MM.1S (cell line): ENCODE data around the gene ABCC6.
"Not testable (repeated sequence)": the region's sequence is repeated elsewhere in the genome, so short reads cannot be mapped to it uniquely, and the experiment has no call there.

Experiments
- DNase-seq: peaks from one replicate; pipeline ENCODE4 v3.0.0-alpha.2; 2015
- H2AFZ ChIP-seq: fragments of 300-600 bp; sonication (generic); 2 replicates; pipeline ENCODE4 v1.6.0; 2016; ENCODE audit warnings: antibody characterized with exemption, low read length
- H3F3A ChIP-seq: fragments of 300-600 bp; sonication (generic); 2 replicates; pipeline ENCODE4 v1.6.1; 2016; ENCODE audit warnings: mild to moderate bottlenecking, antibody characterized with exemption, low read length, moderate library complexity, mixed read lengths; ENCODE audit not compliant: insufficient read depth
- H3K27ac ChIP-seq: fragments of 300-600 bp; sonication (generic); 2 replicates; pipeline ENCODE4 v1.5.1; 2016; ENCODE audit warnings: mild to moderate bottlenecking, low read length
- H3K27me3 ChIP-seq: fragments of 300-600 bp; sonication (generic); replicated peaks from 2 replicates; pipeline ENCODE4 v1.6.0; 2016; ENCODE audit warnings: low read length; ENCODE audit not compliant: insufficient read depth
- H3K36me3 ChIP-seq: fragments of 300-600 bp; sonication (generic); replicated peaks from 2 replicates; pipeline ENCODE4 v1.6.1; 2016; ENCODE audit warnings: mild to moderate bottlenecking, low read length, mixed read lengths; ENCODE audit not compliant: insufficient read depth
- H3K4me1 ChIP-seq: fragments of 300-600 bp; sonication (generic); 2 replicates; pipeline ENCODE4 v1.6.1; 2016; ENCODE audit warnings: low read length, mixed read lengths
- H3K4me2 ChIP-seq: fragments of 300-600 bp; sonication (generic); 2 replicates; pipeline ENCODE4 v1.6.0; 2016; ENCODE audit warnings: low read depth, low read length
- H3K4me3 ChIP-seq: fragments of 300-600 bp; sonication (generic); 2 replicates; pipeline ENCODE4 v1.5.1; 2016; ENCODE audit warnings: low read length, mixed read lengths
- H3K79me2 ChIP-seq: fragments of 300-600 bp; sonication (generic); 2 replicates; pipeline ENCODE4 v1.6.1; 2016; ENCODE audit warnings: mixed run types, low read length, mixed read lengths
- H3K9ac ChIP-seq: fragments of 300-600 bp; sonication (generic); 2 replicates; pipeline ENCODE4 v1.6.1; 2016; ENCODE audit warnings: low read length, mixed read lengths
- H3K9me2 ChIP-seq: fragments of 300-600 bp; sonication (generic); replicated peaks from 2 replicates; pipeline ENCODE4 v1.6.1; 2016; ENCODE audit warnings: mild to moderate bottlenecking, low read length, mixed read lengths; ENCODE audit not compliant: insufficient read depth
- H3K9me3 ChIP-seq: fragments of 300-600 bp; sonication (generic); replicated peaks from 2 replicates; pipeline ENCODE4 v1.6.1; 2016; ENCODE audit warnings: mild to moderate bottlenecking, low read length, mixed read lengths; ENCODE audit not compliant: insufficient read depth
- H4K20me1 ChIP-seq: fragments of 300-600 bp; sonication (generic); 2 replicates; pipeline ENCODE4 v1.6.1; 2016; ENCODE audit warnings: mild to moderate bottlenecking, low read length, moderate library complexity, mixed read lengths; ENCODE audit not compliant: insufficient read depth

Gene ABCC6

GRCh38 chr16:16220449-16220848, 2.8 kb downstream of the ABCC6 start:
- H3K4me2 ChIP-seq, H3K79me2 ChIP-seq, H4K20me1 ChIP-seq, H3K27ac ChIP-seq, H3K27me3 ChIP-seq, H3K4me1 ChIP-seq, DNase-seq, H3K4me3 ChIP-seq, H3K9me3 ChIP-seq, H3K9ac ChIP-seq, H2AFZ ChIP-seq, H3K36me3 ChIP-seq, H3K9me2 ChIP-seq, H3F3A ChIP-seq: not testable (repeated sequence)

DNA sequence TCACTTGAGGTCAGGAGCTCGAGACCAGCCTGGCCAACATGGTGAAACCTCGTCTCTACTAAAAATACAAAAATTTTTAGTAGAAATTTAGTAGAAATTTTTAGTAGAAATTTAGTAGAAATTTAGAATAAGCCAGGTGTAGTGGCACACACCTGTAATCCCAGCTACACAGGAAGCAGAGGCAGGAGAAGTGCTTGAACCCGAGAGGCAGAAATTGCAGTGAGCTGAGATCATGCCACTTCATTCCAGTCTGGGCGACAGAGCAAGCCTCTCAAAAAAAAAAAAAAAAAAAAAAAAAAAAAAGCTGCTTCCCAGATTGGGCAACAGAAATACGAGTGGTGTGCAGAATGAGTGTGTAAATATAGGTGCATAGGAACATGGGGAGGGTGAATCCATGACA, 4.5 kb downstream of the ABCC6 start:
- DNase-seq, H2AFZ ChIP-seq: not testable (repeated sequence)

DNA sequence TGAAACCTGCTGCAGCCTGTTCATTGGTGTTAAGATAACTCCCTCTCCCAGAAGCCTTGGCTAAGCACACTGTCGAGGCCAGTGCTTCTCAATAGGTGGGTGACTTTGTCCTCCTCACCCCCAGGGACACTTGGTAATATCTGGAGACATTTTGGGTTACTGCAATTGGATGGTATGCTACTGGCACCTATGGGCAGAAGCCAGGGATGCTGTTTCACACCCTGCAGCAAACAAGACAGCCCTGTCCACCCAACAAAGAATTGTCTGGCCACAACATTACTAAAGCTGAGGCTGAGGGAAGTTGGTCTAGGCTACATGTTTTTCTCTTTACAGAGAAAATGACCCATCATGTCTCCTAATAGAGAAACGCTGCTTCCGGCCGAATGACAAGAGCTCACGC, 4.9 kb downstream of the ABCC6 start:
- H3K9me3 ChIP-seq, H3K79me2 ChIP-seq, H3K4me2 ChIP-seq, H3K27me3 ChIP-seq, H3K4me3 ChIP-seq, H2AFZ ChIP-seq, H3K9ac ChIP-seq, H3K27ac ChIP-seq, DNase-seq, H3K9me2 ChIP-seq, H4K20me1 ChIP-seq, H3K4me1 ChIP-seq, H3F3A ChIP-seq, H3K36me3 ChIP-seq: not testable (repeated sequence)

More for the DNA sequence above, 4.5 kb downstream of the ABCC6 start:
- H3K27me3 ChIP-seq, H3F3A ChIP-seq, H3K9ac ChIP-seq, H3K4me3 ChIP-seq, H3K36me3 ChIP-seq, H3K79me2 ChIP-seq, H3K9me2 ChIP-seq, H4K20me1 ChIP-seq, H3K4me1 ChIP-seq, H3K4me2 ChIP-seq, H3K27ac ChIP-seq, H3K9me3 ChIP-seq: not testable (repeated sequence)

GRCh38 chr16:16213863-16214293, 9.4 kb downstream of the ABCC6 start:
- not testable (repeated sequence) for H3K9me2 ChIP-seq, H4K20me1 ChIP-seq, H3K9me3 ChIP-seq, H3K4me1 ChIP-seq, H3K36me3 ChIP-seq, H3K4me2 ChIP-seq, DNase-seq, H3K4me3 ChIP-seq, H3K27me3 ChIP-seq, H2AFZ ChIP-seq, H3K9ac ChIP-seq, H3K27ac ChIP-seq, H3K79me2 ChIP-seq, H3F3A ChIP-seq

GRCh38 chr16:16211404-16211803, 11.9 kb downstream of the ABCC6 start:
- H3K36me3 ChIP-seq, H3K9me2 ChIP-seq, H3F3A ChIP-seq, H3K4me1 ChIP-seq, H3K9me3 ChIP-seq, H3K4me3 ChIP-seq, H3K27me3 ChIP-seq, H3K4me2 ChIP-seq, H3K27ac ChIP-seq, H4K20me1 ChIP-seq, H3K9ac ChIP-seq, H3K79me2 ChIP-seq, H2AFZ ChIP-seq, DNase-seq: not testable (repeated sequence)

GRCh38 chr16:16208461-16208860, 14.8 kb downstream of the ABCC6 start:
- not testable (repeated sequence) for H3K9ac ChIP-seq, H3K27ac ChIP-seq, H3K4me2 ChIP-seq, H3K27me3 ChIP-seq, H3K4me1 ChIP-seq, H4K20me1 ChIP-seq, H3K79me2 ChIP-seq, DNase-seq, H3K4me3 ChIP-seq, H2AFZ ChIP-seq, H3F3A ChIP-seq, H3K9me3 ChIP-seq, H3K36me3 ChIP-seq, H3K9me2 ChIP-seq

- H3K4me2 ChIP-seq, H3K4me1 ChIP-seq, H2AFZ ChIP-seq, H3F3A ChIP-seq, H4K20me1 ChIP-seq, H3K9me3 ChIP-seq, H3K9ac ChIP-seq, H3K9me2 ChIP-seq, H3K27ac ChIP-seq, DNase-seq, H3K36me3 ChIP-seq, H3K4me3 ChIP-seq, H3K79me2 ChIP-seq, H3K27me3 ChIP-seq: not testable (repeated sequence)
These were observed 15.4 kb downstream of the ABCC6 start for GRCh38 chr16:16207787-16208334.

GRCh38 chr16:16207097-16207786, 16.1 kb downstream of the ABCC6 start:
- H3K4me3 ChIP-seq, H3K79me2 ChIP-seq, H3K36me3 ChIP-seq, H3K4me1 ChIP-seq, H3K9me3 ChIP-seq, DNase-seq, H3K4me2 ChIP-seq, H3K9ac ChIP-seq, H3F3A ChIP-seq, H3K9me2 ChIP-seq, H2AFZ ChIP-seq, H3K27me3 ChIP-seq, H4K20me1 ChIP-seq: not testable (repeated sequence)
- H3K27ac ChIP-seq = peak overlapping the region; percentile 52; the same call in 1 of the 2 replicates
